GM15510 (cell line): Measurements from ENCODE around the gene MBL2.

Experiments
- POLR2A ChIP-seq: IDR thresholded peaks from 3 replicates; pipeline ENCODE4 v1.6.1; 2011; ENCODE audit warnings: borderline replicate concordance; ENCODE audit not compliant: insufficient read length; ENCODE audit errors: extremely low read depth

Gene MBL2

GRCh38 chr10:52772623-52773022, at the start of gene MBL2:
TSS of gene MBL2 (minus strand) at chr10:52772784. CDS start at chr10:52771635, 1,149 bp downstream.
- TF ChIP-seq POLR2A = no peak

- TF ChIP-seq POLR2A = no peak
These were observed 47.7 kb upstream of the MBL2 start for GRCh38 chr10:52820309-52820708.

GRCh38 chr10:52818019-52818418, 45.4 kb upstream of the MBL2 start:
- TF ChIP-seq POLR2A = no peak

DNA sequence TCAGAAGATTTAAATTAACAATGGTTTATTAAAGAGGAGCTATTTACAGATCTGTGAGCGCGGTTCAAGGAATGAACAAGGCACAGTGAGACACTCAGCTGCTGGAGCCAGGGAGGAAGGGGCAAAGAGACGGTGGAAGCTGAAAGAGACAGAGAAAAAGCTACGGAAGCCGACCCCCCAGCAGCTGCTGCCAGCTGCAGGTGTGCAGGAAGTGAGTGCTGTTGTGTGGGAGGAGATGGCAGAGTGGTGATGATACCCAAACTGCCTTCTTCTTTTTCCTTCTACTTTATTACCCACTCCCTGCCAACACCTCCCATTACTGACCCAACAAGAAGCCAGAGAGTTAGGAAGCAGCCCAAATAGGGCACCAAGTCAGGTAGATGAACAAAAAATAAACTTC, 41.9 kb upstream of the MBL2 start:
- TF ChIP-seq POLR2A = no peak

DNA sequence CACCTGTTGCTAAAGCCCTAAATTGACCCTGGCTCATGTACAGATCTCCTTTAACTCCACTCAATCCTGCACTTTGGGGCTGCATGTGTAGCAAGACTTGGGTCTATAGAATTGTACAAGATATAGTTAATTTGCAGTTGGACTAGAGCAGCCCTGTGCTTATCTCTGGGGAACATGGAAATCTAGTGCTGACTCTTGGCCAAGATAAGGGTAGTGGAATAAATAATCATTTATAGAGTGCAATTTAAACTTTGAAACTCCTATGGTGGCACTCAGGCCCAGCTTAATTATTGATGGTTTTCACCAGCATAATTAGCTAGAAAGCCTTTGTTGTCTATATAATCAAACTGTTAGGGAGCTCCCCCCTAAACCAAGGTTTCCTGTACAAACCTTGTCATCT, 39.2 kb upstream of the MBL2 start:
- no peak for TF ChIP-seq POLR2A

DNA sequence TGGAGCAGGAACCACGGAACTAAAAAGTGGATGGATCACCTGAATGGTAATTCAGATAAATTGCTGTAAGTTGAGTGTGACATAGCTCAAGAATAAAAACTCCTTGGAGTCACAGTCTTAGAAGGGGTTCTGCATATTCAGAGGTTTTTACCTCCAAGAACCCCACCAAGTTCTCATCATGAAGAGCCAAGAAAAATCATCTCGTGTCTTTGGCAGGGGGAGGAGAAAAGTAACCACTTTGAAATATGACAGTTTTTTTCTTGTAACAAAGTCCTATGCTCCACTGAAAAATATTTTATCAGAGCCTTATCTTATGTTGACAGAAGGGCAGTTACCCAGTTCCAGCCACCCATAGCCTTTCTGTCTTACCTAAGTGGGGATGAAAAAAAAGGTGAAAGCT, 38.2 kb upstream of the MBL2 start:
- TF ChIP-seq POLR2A = no peak

- no peak for TF ChIP-seq POLR2A
These were observed 35.2 kb upstream of the MBL2 start for GRCh38 chr10:52807803-52808202.

GRCh38 chr10:52805414-52806285, 33.1 kb upstream of the MBL2 start:
- no peak for TF ChIP-seq POLR2A

GRCh38 chr10:52801947-52802346, 29.4 kb upstream of the MBL2 start:
- no peak for TF ChIP-seq POLR2A

DNA sequence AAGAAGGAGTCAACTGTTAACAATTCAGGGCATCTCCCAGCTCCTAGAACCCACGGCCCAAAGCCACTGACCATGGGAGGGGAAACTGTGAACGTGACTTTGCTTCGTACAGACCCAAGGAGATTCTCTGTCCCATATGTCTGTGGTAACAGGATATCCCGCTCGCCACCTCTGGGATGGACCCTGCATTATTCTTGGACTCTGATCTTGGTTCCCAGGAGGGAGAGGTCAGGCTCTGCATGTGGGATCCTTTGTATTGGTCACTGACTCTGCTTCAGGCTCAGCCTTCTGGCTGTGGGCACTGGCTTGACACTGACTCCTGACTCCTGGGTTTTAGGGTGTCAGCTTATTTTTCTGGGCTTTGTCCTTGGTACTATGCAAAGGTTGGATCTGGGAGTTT, 13.5 kb upstream of the MBL2 start:
- no peak for TF ChIP-seq POLR2A

GRCh38 chr10:52785418-52785817, 12.8 kb upstream of the MBL2 start:
- TF ChIP-seq POLR2A = no peak

- no peak for TF ChIP-seq POLR2A
These were observed 11.1 kb upstream of the MBL2 start for GRCh38 chr10:52783726-52784125.

- TF ChIP-seq POLR2A = no peak
These were observed 10.0 kb upstream of the MBL2 start for GRCh38 chr10:52782554-52782953.

GRCh38 chr10:52780391-52781155, 8.0 kb upstream of the MBL2 start:
- TF ChIP-seq POLR2A = no peak

GRCh38 chr10:52779541-52780390, 7.2 kb upstream of the MBL2 start:
- no peak for TF ChIP-seq POLR2A
